ENCODE measurements around the gene GLDN.

GLDN gene

DNA sequence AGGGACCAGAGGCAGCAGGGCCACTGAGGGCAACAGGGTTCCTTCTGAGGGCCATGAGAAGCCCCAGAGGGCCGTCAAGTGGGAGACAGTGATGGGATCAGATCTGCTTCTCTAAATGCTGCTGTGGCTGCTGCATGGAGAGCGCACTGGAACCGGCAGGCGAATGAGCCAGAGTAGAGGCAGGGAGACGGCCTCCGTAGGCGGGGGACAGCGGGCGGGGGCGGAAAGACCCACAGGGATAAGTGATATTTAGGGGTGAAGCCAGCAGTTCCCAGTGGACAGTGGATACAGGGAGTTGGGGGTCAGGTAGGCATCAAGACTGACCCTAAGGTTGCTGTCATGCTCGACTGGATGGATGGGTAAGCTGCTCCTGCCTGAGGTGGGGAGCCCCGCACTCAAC is 45.0 kb downstream of the GLDN start:
- H3K4me3 Mint-ChIP-seq, result no peak overlapping the region
- H3K27ac Mint-ChIP-seq, result no peak overlapping the region
- no peak for DNase-seq
- peaks cover 7% of the 10 kb centered on the region for H3K4me1 Mint-ChIP-seq
- H3K27me3 Mint-ChIP-seq, result peaks cover 25% of the 10 kb centered on the region
- H3K9me3 Mint-ChIP-seq, result no peaks in the 10 kb centered on the region
- ATAC-seq, result no peak

DNA sequence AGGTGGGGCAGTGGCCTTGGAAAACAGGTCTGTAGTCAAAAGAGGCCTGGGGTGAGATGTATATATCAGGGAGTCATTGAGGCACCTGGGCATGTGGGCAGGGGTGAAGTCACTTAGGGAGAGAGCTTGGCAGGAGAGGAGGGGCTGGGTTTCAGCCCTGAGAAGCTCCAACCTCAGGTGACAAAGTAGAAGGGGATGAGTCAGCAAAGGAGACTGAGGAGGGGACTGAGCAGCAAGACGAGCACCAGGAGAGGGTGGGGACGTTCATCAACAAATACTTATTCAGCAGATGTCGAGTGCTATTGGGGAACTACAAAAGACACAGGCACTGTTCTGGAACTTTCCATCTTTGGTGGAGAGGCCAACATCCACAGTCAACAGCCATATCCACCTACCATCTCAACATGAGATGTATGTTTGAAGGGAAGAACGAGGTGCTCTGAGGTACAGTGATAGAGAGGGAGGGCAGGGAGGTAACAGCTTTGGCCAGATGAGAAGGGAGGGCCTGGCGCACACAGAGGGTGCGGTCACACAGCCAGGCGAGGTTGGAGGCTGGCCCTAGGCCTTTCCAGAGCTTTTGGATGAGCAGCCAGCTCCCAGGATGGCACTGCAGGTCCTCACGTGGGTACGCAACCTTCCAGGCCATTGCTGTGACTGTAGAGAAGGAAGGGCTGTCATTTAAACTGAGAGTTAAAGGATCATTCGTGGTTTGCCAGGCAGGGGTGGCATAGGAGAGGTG is 45.7 kb downstream of the GLDN start:
- Mint-ChIP-seq H3K4me1 (peaks cover 7% of the 10 kb centered on the region), H3K9me3 (no peaks in the 10 kb centered on the region), H3K4me3 (no peak overlapping the region), H3K27ac (no peak overlapping the region), H3K27me3 (peaks cover 19% of the 10 kb centered on the region)
- DNase-seq (no peak), ATAC-seq (no peak)

DNA sequence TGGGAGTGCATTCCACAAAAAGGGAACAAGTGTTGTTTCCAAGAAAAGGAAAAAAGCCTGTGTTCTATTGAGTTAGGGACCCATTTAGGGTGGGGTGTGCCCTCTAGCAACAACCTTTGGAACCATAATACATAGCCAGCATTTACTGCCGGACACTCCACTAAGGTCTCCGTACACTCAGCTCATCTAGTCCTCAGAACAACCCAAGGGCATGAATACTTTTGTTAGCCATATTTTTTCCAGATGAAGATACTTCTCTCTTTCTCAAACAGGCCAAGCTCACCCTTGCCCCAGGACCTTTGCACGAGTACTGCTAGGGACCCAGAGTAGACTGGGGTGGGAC is 46.2 kb downstream of the GLDN start:
- ATAC-seq, result no peak
- Mint-ChIP-seq H3K9me3 (no peaks in the 10 kb centered on the region), H3K4me3 (no peak overlapping the region), H3K27me3 (peaks cover 15% of the 10 kb centered on the region), H3K4me1 (peaks cover 7% of the 10 kb centered on the region), H3K27ac (no peak overlapping the region)
- no peak for DNase-seq

DNA sequence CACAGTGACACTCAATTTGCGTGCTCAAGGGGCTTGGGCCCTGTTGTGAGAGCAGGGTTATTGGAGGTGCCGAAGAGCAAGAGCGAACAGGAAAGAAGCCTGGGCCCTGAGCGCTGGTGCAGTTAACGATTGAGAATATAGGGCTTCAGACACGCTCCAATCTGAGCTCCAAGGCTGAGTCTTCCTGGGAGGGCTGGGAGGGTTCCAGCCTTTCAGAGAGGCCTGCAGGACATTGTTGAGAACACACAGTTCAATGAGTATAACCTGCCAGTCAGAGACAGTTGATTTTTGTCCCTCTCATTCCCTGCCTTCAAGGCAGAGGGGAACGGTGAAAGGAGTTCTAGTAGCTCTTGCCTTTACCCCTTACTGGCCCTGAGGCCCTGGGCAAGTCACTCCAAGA is 47.3 kb downstream of the GLDN start:
- ATAC-seq, result no peak
- Mint-ChIP-seq H3K27me3 (peaks cover 13% of the 10 kb centered on the region), H3K27ac (peak overlapping the region in 1 of 2 donors; percentile 27), H3K4me1 (peaks cover 7% of the 10 kb centered on the region), H3K4me3 (no peak overlapping the region), H3K9me3 (no peaks in the 10 kb centered on the region)
- DNase-seq, result no peak

DNA sequence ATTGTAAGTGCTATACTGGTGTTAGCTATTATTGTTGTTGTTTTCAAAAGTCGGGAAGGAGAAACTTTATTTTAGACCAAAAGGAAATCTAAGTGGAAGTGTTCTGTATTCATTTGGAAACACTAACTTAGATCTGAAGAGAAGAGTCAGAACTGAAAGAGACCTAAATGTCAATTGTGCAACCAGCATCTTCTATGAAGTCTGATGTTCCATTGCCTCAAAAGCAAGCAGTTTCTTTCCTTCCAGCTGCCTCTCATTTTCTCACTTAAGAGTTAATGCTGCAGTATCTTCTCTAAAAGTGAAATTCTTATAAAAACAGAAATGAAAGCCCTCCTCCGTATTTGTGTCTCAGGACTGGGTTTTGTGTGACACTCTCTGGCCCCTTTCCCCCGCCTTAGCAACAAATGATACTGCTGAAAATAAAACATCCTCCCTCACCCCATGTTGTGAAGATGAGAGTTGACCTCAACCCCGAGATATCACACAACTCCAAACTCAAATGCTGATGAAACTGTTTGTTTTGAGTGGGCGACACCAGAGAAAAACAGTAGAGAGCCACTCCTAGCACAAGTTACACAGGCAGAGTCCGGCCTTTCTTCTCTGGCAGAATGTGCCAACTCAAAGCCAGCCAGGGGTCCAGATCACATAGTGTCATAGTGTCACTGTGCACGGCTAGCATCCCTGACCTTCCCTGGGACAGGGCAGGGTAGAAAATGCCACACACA is 48.9 kb downstream of the GLDN start:
- Mint-ChIP-seq H3K9me3 (no peaks in the 10 kb centered on the region), H3K4me3 (no peak overlapping the region), H3K27ac (peak overlapping the region; percentile 3 to 81), H3K27me3 (peaks cover 7% of the 10 kb centered on the region), H3K4me1 (peaks cover 7% of the 10 kb centered on the region)
- no peak for ATAC-seq
- no peak for DNase-seq

DNA sequence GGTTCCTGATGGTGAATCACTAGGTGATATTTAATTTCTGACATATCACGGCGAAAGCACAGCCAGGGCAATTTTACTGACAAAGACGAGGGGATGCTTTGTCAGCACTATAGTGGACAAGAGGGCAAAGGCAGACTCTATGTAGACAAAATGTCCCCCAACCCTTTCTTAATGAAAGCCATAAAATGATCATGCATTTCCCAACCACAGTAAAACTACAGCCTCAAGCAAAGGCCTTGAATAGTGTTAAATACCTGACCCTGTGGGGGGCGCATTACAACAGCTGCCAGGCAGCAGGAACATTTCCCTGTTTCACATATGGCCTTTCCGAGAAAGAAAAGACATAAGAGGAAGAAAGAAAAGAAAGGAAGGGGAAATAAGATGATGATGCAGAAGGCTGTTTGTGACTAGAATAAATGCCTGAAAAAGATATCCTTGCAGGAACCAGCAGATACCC is 49.5 kb downstream of the GLDN start:
- no peak overlapping the region for H3K4me3 Mint-ChIP-seq
- no peak for ATAC-seq
- no peaks in the 10 kb centered on the region for H3K9me3 Mint-ChIP-seq
- no peak for DNase-seq
- peaks cover 7% of the 10 kb centered on the region for H3K4me1 Mint-ChIP-seq
- H3K27ac Mint-ChIP-seq, result peak overlapping the region in 1 of 2 donors; percentile 81
- peaks cover 7% of the 10 kb centered on the region for H3K27me3 Mint-ChIP-seq

DNA sequence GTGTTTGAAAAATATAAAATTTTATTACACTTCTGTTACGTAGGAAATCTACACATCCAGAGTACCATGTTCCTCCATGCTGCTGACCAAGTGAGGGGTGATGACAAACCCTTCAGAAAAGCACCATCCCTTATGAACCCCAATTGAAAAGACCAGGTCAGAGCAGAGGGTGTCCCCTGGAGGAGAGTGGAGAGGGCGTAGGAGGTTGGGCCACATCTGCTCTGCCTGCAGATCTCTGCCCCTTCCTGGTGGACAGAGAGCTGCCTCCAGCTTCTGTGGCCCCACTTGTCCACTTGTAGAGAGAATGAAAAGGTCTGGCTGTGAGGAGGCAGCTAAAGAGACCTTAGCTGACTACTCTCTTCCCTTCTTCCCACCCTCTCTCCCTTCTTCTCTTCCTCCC is 55.5 kb downstream of the GLDN start:
- no peak for DNase-seq
- Mint-ChIP-seq H3K4me1 (peaks cover 6% of the 10 kb centered on the region), H3K27me3 (peaks cover 34% of the 10 kb centered on the region), H3K9me3 (no peaks in the 10 kb centered on the region), H3K4me3 (no peak overlapping the region), H3K27ac (no peak overlapping the region)
- ATAC-seq, result no peak

DNA sequence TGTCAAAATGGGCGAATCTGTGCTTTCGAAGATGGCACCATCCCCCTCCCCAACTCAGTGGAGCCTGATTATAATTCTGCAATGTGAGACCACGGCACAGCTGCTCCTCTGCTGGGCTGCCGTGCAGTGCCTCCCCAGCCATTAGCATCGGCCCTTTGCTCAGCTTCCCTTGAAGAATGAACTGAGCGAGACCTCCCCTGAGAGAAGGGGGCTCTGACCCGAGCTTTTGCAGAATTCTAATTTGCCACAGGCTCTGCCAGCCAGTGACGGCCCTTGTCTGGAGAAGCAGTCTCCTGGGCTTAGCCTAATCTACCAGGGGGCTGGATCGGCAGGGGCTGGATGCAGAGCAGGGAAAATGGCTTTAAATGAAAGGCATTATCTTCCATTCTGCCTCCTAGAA is 57.2 kb downstream of the GLDN start:
- H3K4me1 Mint-ChIP-seq, result peaks cover 9% of the 10 kb centered on the region
- no peak overlapping the region for H3K4me3 Mint-ChIP-seq
- no peak overlapping the region for H3K27ac Mint-ChIP-seq
- DNase-seq, result no peak
- no peak for ATAC-seq
- no peaks in the 10 kb centered on the region for H3K9me3 Mint-ChIP-seq
- peaks cover 43% of the 10 kb centered on the region for H3K27me3 Mint-ChIP-seq

DNA sequence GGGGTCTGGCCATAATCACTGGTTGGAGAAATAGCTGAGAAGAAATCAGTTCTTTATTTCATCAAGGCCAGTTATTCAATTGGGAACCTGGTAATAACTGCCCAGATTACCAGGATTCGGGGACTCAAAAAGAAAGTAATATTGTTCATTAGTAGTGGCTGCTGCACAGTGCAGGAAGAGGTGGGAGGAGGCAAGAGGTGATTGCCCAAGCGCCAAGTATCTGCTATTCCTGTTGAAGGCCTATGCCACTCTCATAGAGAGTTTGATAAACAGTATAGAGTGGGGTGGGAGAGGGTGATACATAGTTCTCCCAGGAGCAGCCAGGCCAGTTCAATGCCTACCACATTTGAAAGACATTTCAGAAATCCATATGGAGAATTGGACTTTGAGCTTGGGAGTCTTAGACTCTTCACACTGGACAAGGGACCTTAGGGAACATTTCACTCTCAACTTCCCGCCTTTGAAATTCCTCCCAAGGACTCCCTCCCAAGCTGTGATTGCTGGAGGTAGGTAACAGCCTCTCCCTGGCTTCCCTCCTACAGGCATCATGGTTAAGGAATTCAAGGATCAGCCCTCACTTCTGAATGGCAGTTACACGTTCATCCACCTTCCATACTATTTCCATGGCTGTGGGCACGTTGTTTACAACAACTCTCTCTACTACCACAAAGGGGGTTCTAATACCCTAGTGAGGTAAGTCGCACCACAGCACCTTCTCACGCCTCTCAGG is 59.8 kb downstream of the GLDN start:
- H3K9me3 Mint-ChIP-seq, result no peaks in the 10 kb centered on the region
- ATAC-seq (no peak), DNase-seq (no peak)
- H3K27ac Mint-ChIP-seq, result no peak overlapping the region
- peaks cover 56% of the 10 kb centered on the region for H3K27me3 Mint-ChIP-seq
- peaks cover 9% of the 10 kb centered on the region for H3K4me1 Mint-ChIP-seq
- H3K4me3 Mint-ChIP-seq, result no peak overlapping the region

DNA sequence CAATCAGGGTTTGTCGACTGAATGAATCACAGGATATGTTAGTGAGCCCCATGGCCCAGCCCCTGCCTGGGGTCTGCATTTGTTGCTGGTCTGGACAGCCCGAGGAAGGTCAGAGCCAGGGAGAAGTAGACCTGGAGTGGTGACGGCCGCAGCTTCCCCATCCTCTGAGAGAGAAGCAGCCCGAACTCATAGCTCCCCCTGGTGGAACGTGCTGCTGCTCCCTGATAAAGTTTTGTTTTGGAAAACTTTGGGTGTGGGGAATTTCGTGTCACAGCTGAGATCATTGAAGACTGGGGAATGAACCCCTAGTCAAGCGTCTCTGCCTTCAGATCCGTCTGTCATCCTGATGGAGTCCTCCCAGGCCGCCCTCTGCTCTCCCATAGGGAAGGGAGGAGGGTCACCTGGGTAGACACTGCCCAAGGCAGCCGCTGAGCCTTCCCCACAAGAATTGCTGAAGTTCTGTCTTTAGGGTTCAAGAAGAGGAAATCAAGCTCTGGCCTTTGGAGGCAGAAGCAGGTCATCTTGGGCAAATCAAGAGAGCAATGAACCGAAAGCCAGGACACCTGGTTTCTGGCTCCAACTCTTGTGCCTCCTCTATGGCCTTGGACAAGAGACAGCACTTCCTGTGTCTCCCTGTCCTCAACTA is 60.5 kb downstream of the GLDN start:
- Mint-ChIP-seq H3K4me3 (no peak overlapping the region), H3K27ac (no peak overlapping the region), H3K27me3 (peaks cover 58% of the 10 kb centered on the region), H3K9me3 (no peaks in the 10 kb centered on the region), H3K4me1 (peaks cover 9% of the 10 kb centered on the region)
- ATAC-seq (no peak), DNase-seq (no peak)

DNA sequence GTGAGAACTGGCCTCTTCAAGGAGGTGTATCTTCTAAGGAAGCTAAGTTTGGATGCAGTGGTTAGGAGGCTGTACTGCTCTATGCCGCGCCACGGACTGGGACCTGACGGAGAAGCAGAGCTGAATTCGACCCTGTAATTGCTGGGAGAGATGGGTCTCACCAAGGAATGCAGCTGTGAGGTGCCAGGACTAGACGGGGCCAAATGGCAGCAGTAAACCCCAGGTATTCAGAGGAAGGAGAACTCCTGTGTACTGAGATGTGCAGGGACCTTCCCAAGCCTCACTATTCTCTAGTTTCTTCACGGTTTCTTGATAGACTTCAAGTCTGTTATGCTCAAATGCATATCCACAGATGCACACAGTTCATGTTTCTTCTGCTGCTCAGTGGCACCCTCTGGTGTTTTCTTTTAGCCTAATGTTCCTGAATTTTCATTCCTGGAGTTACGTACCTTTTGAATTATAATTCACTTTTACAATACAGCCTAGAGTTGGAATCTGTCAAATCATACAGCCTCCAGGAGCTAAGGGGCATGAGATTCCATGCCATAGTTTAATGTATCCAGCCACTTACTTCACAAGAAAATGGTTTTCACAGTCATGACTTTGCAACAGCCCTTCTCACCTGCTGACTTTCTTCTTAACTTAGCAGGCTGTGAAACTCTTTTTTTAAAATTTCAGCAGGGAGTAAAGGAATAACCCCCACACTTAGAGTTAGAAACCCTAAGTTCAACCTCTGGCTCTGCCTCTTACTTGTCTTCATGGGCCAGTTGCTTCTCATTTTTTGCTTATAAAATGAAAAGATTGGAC is 61.8 kb downstream of the GLDN start:
- Mint-ChIP-seq H3K4me1 (peaks cover 9% of the 10 kb centered on the region), H3K4me3 (no peak overlapping the region), H3K9me3 (no peaks in the 10 kb centered on the region), H3K27me3 (peaks cover 50% of the 10 kb centered on the region), H3K27ac (no peak overlapping the region)
- DNase-seq (no peak), ATAC-seq (no peak)

DNA sequence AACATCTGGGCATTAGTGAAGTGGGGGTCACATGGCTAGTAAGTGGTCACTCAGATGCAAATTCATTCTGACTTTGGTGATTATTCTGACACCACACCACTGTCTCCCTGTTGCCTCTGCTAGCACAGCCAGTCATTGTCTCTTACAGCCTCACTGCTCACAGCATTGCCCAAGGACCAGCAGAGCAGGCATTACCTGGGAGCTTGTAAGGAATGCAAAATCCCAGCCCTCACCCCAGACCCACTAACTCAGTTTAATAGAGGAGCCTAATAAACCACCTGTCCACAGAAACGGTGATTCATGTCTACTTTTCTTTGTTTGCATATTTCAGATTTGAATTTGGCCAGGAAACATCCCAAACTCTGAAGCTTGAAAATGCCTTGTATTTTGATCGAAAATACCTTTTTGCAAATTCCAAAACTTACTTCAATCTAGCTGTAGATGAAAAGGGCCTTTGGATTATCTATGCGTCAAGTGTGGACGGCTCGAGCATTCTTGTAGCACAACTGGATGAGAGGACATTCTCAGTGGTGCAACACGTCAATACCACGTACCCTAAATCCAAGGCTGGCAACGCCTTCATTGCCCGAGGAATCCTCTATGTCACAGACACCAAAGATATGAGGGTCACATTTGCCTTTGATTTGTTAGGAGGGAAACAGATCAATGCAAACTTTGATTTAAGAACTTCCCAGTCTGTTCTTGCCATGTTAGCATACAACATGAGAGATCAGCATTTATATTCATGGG is 62.7 kb downstream of the GLDN start:
- H3K27me3 Mint-ChIP-seq, result peaks cover 50% of the 10 kb centered on the region
- H3K4me3 Mint-ChIP-seq, result no peak overlapping the region
- no peaks in the 10 kb centered on the region for H3K9me3 Mint-ChIP-seq
- H3K4me1 Mint-ChIP-seq, result peaks cover 9% of the 10 kb centered on the region
- ATAC-seq (no peak), DNase-seq (no peak)
- no peak overlapping the region for H3K27ac Mint-ChIP-seq

DNA sequence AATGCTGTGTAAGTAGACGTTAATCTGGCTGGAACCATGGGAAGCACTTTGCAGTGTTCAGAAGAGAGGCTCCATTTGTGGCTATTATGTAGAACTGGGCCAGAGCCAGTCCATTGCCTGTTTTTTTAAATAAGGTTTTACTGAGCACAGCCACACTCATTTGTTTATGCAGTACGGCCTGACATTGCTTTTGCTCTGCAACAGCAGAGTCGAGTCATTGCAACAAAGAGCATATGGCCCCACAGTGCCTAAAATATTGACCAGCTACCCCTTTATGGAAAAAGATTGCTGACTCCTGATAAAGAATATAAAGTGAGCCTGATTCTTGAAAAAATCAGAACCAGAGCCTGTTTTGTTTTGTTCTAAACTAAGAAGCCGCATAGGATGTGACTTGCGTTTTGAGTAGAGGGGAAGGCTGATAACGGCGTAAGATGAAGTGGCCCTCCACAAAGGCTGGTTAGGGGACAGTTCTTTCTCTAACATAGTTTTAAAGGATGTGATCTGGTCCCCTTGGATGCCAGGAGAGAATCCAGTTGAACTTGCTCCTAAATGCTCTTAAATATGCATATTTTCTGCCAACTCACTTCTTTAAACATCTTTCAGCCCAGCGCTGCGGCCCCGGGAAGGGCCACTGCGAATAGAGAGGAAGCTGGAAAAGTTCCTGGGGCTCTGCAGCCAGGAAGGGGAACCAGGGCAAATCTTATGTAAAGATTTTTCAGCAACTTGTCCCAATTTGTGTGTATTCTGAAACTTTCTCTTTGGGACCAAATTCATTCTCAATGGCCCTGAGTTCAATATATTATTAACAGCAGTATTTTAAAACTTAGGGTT is 64.5 kb downstream of the GLDN start:
- H3K9me3 Mint-ChIP-seq, result no peaks in the 10 kb centered on the region
- ATAC-seq (no peak), DNase-seq (no peak)
- peaks cover 56% of the 10 kb centered on the region for H3K27me3 Mint-ChIP-seq
- peaks cover 9% of the 10 kb centered on the region for H3K4me1 Mint-ChIP-seq
- no peak overlapping the region for H3K4me3 Mint-ChIP-seq
- H3K27ac Mint-ChIP-seq, result no peak overlapping the region
